Thyroid gland (tissue), 4 donors: Measurements from ENCODE around the gene SFSWAP. TPM values are rescaled to one million over a fixed set of nuclear protein-coding genes. Genes with fewer than 3 reads are reported as not detected.

Experiments
- DNase-seq, 2 donors: peaks; one replicate each; pipeline ENCODE4 v3.0.0-alpha.2; 2019
- H3K27ac ChIP-seq, 3 donors: fragments of 200-600 bp; sonication (generic); 1 replicate in 2 of 3; 2 replicates in 1 of 3; pipeline ENCODE4 v1.5.1; 2016 to 2019; ENCODE audit warnings: mild to moderate bottlenecking in 1 of 3, moderate library complexity in 1 of 3
- H3K27me3 ChIP-seq: fragments of 200-600 bp; sonication (generic); one replicate; pipeline ENCODE4 v1.5.1; 2019
- H3K36me3 ChIP-seq, 2 donors: fragments of 200-600 bp; sonication (generic); one replicate each; pipeline ENCODE4 v1.5.1; 2016 to 2019
- H3K4me1 ChIP-seq, 2 donors: fragments of 200-600 bp; sonication (generic); one replicate each; pipeline ENCODE4 v1.5.1; 2017 to 2019
- H3K4me3 ChIP-seq, 3 donors: fragments of 200-600 bp; sonication (generic); replicated peaks in 1 of 3; 1 replicate in 2 of 3; 2 replicates in 1 of 3; pipeline ENCODE4 v1.5.1; 2016; ENCODE audit warnings: mild to moderate bottlenecking in 1 of 3
- H3K9me3 ChIP-seq: fragments of 200-600 bp; sonication (generic); one replicate; pipeline ENCODE4 v1.5.1; 2017
- POLR2A ChIP-seq, 2 donors: fragments of 450-650 bp; IDR thresholded peaks; one replicate each; pipeline ENCODE4 v1.6.1; 2017; ENCODE audit warnings: antibody characterized with exemption in 2 of 2, mild to moderate bottlenecking in 2 of 2, moderate library complexity in 1 of 2
- WGBS, 2 donors: methylation state at CpG; one replicate each; pipeline ENCODE4 v1.1.5; 2017; 5-methylcytosine and 5-hydroxymethylcytosine counted together
- intact Hi-C: fragments of 100-400 bp; cut with DNase I; formaldehyde crosslinking; loops from one replicate; pipeline ENCODE4 v1.15.1; 2023
- total RNA-seq, 4 donors: library from RNA; depleted of rRNA; stranded (reverse); fragments of >200 nt; gene quantifications; one replicate each; pipeline ENCODE4 v1.2.3, GENCODE V29; 2016
- TF ChIP-seq, protein P1 (sequence below), 6 experiments: fragments of 200-600 bp in 3 of 6; fragments of 450-650 bp in 3 of 6; sonication (generic) in 3 of 6; IDR thresholded peaks; one replicate each; pipeline ENCODE4 v1.5.1; 2016 to 2019; ENCODE audit warnings: antibody characterized with exemption in 6 of 6, mild to moderate bottlenecking in 2 of 6, inconsistent platforms in 1 of 6, moderate library complexity in 1 of 6

Gene SFSWAP
- total RNA-seq, 4 donors from 2014 or later: 36.4 to 50.8 (median 42.6) TPM

DNA sequence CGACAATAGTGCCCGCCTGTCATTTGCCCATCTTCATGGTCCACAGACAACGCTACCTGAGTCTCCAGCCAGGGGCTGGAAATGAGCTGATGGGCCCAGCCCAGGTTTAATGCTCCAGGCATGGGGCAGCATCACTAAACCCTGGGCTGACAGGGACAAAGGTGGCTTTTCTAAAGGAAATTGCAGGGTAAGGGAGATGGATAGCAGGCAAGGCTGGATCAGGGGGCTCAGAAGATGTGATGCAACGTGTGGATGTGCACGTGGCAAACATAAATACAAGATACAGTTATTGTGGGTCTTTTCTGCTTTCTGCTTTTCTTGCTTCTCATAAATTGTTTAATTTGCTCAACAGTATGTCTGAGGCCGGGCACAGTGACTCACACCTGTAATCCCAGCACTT, 113.6 kb downstream of the SFSWAP start:
- WGBS, 2 donors: 89 to 91% methylated on average over 6 of the region's 6 CpGs
- intact Hi-C loops: no loop called here
- no peak overlapping the region for H3K4me3 ChIP-seq
- no peaks in the 10 kb centered on the region for H3K36me3 ChIP-seq
- H3K27ac ChIP-seq: no peak overlapping the region
- H3K9me3 ChIP-seq: no peaks in the 10 kb centered on the region
- H3K4me1 ChIP-seq: peaks cover 5 to 16% of the 10 kb centered on the region in 2 donors
- peaks cover 6% of the 10 kb centered on the region for H3K27me3 ChIP-seq
- DNase-seq: no peak
- TF ChIP-seq, protein P1, sequence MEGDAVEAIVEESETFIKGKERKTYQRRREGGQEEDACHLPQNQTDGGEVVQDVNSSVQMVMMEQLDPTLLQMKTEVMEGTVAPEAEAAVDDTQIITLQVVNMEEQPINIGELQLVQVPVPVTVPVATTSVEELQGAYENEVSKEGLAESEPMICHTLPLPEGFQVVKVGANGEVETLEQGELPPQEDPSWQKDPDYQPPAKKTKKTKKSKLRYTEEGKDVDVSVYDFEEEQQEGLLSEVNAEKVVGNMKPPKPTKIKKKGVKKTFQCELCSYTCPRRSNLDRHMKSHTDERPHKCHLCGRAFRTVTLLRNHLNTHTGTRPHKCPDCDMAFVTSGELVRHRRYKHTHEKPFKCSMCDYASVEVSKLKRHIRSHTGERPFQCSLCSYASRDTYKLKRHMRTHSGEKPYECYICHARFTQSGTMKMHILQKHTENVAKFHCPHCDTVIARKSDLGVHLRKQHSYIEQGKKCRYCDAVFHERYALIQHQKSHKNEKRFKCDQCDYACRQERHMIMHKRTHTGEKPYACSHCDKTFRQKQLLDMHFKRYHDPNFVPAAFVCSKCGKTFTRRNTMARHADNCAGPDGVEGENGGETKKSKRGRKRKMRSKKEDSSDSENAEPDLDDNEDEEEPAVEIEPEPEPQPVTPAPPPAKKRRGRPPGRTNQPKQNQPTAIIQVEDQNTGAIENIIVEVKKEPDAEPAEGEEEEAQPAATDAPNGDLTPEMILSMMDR (IDR thresholded peaks at IDR 0.05): no peak
- TF ChIP-seq POLR2A (IDR thresholded peaks at IDR 0.05): no peak

DNA sequence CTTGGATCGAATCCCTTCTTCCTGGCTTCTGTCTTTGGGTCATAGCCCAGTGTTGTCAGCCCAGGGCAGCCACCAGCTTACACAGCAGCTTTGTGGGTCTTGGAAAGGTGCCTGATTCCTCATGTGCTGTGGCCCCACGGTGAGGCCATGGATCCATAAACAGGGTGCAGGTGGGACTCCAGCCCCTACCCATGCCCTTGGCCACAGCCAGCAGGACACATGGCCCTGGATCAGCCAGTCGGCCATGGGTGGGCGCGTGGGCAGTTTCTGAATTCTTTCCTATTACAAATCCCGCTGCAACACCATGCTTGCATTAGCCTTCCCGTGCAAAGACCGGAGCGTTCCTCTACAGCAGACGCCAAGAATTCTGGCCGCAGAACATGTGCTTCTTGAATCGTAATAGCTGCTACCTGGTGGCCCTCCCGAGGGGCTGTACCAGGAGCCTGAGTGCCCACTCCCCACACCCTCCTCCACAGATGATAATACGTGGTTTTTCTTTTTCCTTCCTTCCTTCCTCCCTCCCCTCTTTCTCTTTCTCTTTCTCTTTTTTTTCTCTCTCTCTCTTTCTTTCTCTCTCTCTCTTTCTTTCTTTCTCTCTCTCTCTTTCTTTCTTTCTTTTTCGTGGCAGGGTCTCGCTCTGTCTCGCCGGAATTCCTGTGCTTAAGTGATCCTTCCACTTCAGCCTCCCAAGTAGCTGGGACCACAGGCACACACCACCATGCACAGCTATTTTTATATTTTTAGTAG, 114.4 kb downstream of the SFSWAP start:
- no peak overlapping the region for H3K27ac ChIP-seq
- H3K4me3 ChIP-seq: no peak overlapping the region
- no peaks in the 10 kb centered on the region for H3K9me3 ChIP-seq
- WGBS, 2 donors: 65 to 74% methylated on average over 18 of the region's 18 CpGs
- DNase-seq: no peak
- H3K4me1 ChIP-seq: peaks cover 11 to 25% of the 10 kb centered on the region in 2 donors
- TF ChIP-seq, protein P1 (IDR thresholded peaks at IDR 0.05): no peak
- TF ChIP-seq POLR2A (IDR thresholded peaks at IDR 0.05): no peak
- intact Hi-C loops: no loop called here
- H3K27me3 ChIP-seq: peaks cover 6% of the 10 kb centered on the region
- H3K36me3 ChIP-seq: no peaks in the 10 kb centered on the region

DNA sequence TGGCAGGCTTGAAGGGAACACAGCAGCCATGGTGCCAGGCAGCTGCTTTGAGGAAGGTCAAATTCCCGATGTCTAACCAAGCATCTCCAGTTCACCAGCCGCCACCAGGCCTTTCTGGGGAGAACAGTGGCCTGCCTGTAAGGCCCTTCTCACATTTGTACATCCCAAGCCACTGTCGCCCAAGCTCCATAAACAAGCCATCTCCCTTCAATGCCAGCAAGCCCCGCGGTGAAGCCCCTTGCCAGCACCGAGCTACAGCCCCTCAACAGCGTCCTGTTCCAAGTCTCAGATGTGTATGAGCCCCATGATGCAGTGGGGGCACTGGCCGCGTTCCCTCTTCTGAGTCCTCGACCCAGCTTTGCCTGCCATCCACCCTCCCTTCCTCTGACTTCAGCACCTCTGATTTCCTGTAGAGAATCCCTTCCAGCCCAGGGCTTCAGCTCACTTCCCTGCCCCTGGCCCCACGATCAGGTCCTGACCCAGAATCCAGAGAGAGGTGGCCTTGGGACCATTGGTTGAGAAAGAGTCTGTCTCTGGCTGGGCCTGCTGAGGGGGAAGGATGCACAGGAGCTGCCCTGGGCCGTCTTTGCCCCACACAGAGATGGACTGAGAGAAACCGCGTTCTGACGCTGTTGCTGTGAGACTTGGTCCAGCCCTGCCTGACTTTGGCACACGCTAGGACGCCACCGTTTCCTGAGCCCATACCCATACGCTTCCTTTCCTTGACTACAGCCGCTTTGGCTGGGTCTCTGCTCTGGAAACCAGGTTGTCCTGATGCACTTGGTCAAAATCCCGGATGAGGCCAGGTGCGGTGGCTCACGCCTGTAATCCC, 115.4 kb downstream of the SFSWAP start:
- H3K36me3 ChIP-seq: no peaks in the 10 kb centered on the region
- H3K9me3 ChIP-seq: no peaks in the 10 kb centered on the region
- no peak overlapping the region for H3K4me3 ChIP-seq
- intact Hi-C loops: no loop called here
- H3K4me1 ChIP-seq: peaks cover 19 to 35% of the 10 kb centered on the region in 2 donors
- H3K27me3 ChIP-seq: peaks cover 10% of the 10 kb centered on the region
- no peak overlapping the region for H3K27ac ChIP-seq
- 75 to 79% methylated on average over 21 to 23 of the region's 23 CpGs for WGBS, 2 donors
- TF ChIP-seq POLR2A (IDR thresholded peaks at IDR 0.05): no peak
- TF ChIP-seq, protein P1 (IDR thresholded peaks at IDR 0.05): no peak
- no peak for DNase-seq

DNA sequence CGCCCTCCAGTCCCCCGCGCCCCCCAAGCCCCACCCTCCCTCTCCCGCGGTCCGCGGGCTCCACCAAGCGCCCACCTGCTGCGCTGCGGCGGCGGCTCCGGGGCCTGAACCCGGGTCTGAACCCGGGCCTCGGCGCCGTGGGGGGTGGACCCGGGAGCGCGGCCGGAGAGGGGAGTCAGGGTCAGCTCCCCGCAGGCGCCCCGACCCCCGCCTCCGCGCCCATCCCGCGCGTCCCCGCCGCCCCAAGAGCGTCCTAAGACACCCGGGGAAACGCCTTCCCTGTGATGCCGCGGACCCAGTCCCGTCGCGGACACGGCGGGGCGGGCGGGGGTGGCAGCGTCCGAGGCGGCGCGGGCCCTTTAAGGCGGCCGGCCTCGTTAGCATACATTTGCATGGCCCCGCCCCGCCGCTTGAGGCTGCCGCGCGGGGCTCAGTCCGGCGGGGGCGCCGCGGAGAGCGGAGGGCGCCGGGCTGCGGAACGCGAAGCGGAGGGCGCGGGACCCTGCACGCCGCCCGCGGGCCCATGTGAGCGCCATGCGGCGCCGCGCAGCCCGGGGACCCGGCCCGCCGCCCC, 117.2 kb downstream of the SFSWAP start, which contains the start of gene MMP17:
Gene MMP17 (plus strand): TSS at position 433 of the 574 bp plus-strand sequence. CDS start 102 bp downstream, at position 535.
- WGBS, 2 donors: 5% methylated on average over 8 of the region's 86 CpGs; no CpG with 5 or more reads in 1 of the 2 donors
- H3K27me3 ChIP-seq: peaks cover 10% of the 10 kb centered on the region
- peak; percentile 12 to 21 for DNase-seq
- no peaks in the 10 kb centered on the region for H3K9me3 ChIP-seq
- peaks cover 19 to 35% of the 10 kb centered on the region in 2 donors for H3K4me1 ChIP-seq
- H3K27ac ChIP-seq: no peak within 1 kb of the TSS
- H3K36me3 ChIP-seq: no peaks in the 10 kb centered on the region
- TF ChIP-seq, protein P1 (IDR thresholded peaks at IDR 0.05): peak in 1 of 6 experiments; percentile 9
- peak in 1 of 2 donors; percentile 25 for TF ChIP-seq POLR2A (IDR thresholded peaks at IDR 0.05)
- peak within 1 kb of the TSS in 1 of 3 donors; percentile 30 for H3K4me3 ChIP-seq
- intact Hi-C loops: no loop called here
